Measurements from ENCODE around the gene EIF3L.
"Not testable (repeated sequence)": the region's sequence is repeated elsewhere in the genome, so short reads cannot be mapped to it uniquely, and the experiment has no call there.

The EIF3L gene

GRCh38 chr22:37849089-37849751, at the start of gene EIF3L:
Gene EIF3L, plus strand, starts transcription at chr22:37849419. Its CDS starts 31 bp downstream, at chr22:37849450.
- peak; percentile 96 for DNase-seq (ENCODE audit: low spot score)

- not testable (repeated sequence) for DNase-seq (ENCODE audit: low spot score)
Observed at GRCh38 chr22:37799979-37800378, 49.2 kb upstream of the EIF3L start.

GRCh38 chr22:37801946-37802309, 47.3 kb upstream of the EIF3L start:
- no peak for DNase-seq (ENCODE audit: low spot score)

GRCh38 chr22:37802310-37803194, 46.7 kb upstream of the EIF3L start:
- peak; percentile 78 for DNase-seq (ENCODE audit: low spot score)

DNA sequence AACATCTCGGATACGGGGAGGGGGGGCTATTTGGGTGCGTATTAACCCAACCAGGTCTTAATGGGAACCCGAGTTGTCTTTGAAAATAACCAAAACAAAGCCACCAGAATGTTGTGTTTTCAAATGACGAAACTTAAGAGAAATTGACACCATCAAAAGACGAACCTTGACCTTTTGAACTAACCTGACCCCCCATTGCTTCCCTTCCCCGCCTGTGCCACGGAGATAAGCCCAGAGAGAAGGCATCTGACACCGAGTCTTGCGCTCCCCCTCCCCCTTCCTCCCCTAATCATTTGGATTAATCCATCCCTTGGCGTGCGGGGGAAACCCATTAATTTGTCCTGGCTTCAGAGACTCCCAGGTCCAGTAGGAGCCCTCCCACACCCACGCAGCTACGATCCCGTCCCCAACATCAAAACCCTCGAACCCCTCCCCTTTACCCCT, 46.0 kb upstream of the EIF3L start:
- no peak for DNase-seq (ENCODE audit: low spot score)

- DNase-seq (ENCODE audit: low spot score): no peak
Observed at GRCh38 chr22:37803639-37804351, 45.4 kb upstream of the EIF3L start.

DNA sequence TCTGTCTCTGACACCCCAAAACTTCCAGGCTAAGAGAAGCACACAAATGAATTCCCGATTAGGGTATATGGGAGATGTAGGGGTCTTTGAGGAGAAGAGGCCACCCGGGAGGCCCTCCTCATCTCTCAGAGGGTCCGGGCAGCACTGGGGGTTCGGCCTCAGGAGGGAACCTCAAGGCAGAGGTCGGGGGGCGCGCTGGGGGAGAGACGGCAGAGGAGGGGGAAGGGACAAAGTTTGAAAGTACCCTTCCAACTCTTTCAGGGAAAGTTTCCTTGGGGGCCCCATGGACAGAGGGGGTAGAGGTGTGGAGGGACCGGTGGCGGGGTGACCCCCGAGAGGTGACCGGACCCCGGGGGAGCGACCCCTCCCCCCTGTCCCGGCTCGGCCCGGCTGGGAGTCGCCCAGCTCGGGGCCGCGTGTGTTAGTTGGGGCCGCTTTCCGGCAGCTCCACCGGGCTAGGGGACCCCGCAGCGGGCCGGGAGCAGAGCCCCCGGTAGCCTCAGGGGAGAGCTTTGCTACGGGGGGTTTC, 44.8 kb upstream of the EIF3L start:
- peak; percentile 50 for DNase-seq (ENCODE audit: low spot score)

DNA sequence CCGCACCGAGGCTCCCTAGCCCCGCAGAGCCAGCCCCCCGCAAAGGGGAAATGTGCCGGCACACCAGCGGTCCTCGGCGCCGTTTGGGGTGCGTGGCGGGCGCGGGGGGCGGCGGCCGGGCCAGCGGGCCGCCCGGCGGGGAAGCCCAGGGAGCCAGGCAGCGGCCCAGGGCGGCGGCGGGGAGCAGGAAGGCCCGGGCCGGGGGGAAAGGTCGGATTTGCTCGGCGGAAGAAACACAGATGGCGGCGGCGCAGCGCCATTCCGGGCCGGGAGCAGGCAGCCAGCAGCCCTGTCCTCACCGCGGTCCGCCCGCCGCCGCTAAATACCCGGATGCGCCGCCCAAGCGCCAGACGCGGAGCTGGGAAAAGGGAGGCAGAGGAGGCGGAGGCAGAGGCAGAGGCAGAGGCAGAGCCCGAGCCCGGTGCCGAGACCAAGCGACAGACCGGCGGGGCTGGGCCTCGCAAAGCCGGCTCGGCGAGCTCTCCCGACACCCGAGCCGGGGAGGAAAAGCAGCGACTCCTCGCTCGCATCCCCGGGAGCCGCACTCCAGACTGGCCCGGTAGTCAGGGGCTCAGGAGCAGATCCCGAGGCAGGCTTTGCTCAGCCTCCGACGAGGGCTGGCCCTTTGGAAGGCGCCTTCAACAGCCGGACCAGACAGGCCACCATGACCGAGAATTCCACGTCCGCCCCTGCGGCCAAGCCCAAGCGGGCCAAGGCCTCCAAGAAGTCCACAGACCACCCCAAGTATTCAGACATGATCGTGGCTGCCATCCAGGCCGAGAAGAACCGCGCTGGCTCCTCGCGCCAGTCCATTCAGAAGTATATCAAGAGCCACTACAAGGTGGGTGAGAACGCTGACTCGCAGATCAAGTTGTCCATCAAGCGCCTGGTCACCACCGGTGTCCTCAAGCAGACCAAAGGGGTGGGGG, 44.1 kb upstream of the EIF3L start:
- DNase-seq (ENCODE audit: low spot score): peak; percentile 93

GRCh38 chr22:37805810-37806277, 43.4 kb upstream of the EIF3L start:
- DNase-seq (ENCODE audit: low spot score): no peak

- DNase-seq (ENCODE audit: low spot score): peak; percentile 55
Observed at GRCh38 chr22:37806409-37807333, 42.5 kb upstream of the EIF3L start.

DNA sequence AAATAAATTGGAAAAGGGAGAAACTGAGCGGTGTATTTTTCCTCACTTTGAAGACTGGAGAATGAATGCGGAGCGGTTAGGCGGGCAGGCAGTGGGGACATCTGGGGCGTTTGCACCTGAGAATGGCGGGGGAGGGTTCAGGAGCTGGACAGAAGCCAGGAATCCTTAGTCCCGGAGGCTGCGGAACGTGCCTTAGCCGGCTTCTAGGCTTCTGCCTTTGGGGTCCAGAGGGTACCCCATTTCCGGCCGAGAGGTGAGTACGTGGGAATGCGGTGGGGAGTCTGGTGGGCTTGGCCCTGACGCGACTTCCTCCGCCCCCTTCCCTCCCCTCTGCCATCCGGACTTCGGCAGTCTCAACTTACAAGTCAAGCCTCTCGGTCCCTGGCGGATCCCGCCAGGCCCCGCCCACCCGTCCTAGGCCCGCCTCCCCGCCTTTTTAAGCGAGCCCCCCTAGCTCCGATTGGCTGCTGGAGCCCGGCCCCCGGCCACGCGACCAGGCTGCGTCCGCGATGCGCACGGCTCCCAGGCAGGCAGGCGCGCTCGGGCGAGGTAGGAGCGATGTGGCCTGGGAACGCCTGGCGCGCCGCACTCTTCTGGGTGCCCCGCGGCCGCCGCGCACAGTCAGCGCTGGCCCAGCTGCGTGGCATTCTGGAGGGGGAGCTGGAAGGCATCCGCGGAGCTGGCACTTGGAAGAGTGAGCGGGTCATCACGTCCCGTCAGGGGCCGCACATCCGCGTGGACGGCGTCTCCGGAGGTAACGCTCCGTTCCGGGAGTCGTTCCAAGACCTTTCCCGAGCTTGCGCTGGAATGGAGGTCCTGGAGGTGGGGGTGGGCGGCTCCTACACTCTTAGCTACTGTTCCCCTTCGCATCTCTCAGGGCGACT, 41.6 kb upstream of the EIF3L start, which contains the start of gene GCAT:
GCAT (plus strand) TSS at position 525 of the 884 bp plus-strand sequence; CDS start at position 559, 34 bp downstream.
- DNase-seq (ENCODE audit: low spot score): peak; percentile 99

GRCh38 chr22:37808294-37808657, 40.9 kb upstream of the EIF3L start:
- DNase-seq (ENCODE audit: low spot score): no peak

- no peak for DNase-seq (ENCODE audit: low spot score)
Observed at GRCh38 chr22:37809672-37810333, 39.4 kb upstream of the EIF3L start.

DNA sequence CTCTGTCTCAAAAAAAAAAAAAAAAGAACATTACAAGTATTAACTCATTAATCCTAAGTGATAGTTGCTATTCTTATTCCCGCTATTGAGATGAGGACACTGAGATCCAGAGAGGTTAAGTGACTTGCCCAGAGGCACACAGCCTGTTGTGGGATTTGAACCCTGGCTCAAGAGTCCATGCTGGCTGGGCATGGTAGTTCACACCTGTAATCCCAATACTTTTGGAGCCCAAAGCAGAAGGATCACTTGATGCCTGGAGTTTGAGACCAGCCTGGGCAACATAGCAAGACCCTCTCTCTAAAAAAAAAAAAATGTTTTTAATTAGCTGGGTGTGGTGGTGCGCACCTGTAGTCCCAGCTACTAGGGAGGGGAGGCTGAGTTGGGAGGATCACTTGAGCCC, 37.4 kb upstream of the EIF3L start:
- DNase-seq (ENCODE audit: low spot score): no peak

DNA sequence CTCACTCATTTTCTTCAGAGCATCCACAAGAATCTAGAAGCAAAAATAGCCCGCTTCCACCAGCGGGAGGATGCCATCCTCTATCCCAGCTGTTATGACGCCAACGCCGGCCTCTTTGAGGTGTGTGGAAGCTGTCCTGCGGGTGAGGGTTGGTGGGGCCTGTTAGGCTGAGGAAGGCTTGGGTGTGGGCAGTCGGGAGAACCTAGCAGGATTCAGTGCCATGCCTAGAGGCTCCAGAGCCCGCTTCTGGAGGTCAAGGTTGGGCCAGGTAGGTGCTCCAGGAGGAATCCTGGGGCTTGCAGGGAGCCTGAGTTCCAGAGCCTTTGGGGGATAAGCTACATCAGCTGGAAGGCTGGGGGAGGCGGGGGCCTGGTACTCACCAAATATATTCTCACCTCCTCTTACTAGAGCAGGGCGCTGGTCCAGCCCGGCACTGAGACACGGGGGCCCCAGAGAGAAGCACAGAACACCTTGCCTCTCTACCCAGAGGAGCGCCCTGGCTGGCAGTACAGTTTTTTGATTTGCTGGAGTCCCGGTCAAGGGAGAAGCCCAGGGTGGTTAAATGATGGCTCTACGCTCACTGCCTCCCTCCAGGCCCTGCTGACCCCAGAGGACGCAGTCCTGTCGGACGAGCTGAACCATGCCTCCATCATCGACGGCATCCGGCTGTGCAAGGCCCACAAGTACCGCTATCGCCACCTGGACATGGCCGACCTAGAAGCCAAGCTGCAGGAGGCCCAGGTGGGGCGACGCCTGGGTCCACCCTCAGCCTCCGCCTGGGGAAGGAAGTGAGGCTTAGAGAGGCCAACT, 36.1 kb upstream of the EIF3L start:
- no peak for DNase-seq (ENCODE audit: low spot score)

- DNase-seq (ENCODE audit: low spot score): no peak
Observed at GRCh38 chr22:37815593-37815992, 33.6 kb upstream of the EIF3L start.

GRCh38 chr22:37816543-37817180, 32.6 kb upstream of the EIF3L start:
- no peak for DNase-seq (ENCODE audit: low spot score)

All from GM03348 (cell line).